ENCODE results near the gene NPFF. TPM values are rescaled to one million over a fixed set of nuclear protein-coding genes. Genes with fewer than 3 reads are reported as not detected.

The NPFF gene
- total RNA-seq, 2 donors from 2014 or later, result 9.1 TPM; not detected in 1

DNA sequence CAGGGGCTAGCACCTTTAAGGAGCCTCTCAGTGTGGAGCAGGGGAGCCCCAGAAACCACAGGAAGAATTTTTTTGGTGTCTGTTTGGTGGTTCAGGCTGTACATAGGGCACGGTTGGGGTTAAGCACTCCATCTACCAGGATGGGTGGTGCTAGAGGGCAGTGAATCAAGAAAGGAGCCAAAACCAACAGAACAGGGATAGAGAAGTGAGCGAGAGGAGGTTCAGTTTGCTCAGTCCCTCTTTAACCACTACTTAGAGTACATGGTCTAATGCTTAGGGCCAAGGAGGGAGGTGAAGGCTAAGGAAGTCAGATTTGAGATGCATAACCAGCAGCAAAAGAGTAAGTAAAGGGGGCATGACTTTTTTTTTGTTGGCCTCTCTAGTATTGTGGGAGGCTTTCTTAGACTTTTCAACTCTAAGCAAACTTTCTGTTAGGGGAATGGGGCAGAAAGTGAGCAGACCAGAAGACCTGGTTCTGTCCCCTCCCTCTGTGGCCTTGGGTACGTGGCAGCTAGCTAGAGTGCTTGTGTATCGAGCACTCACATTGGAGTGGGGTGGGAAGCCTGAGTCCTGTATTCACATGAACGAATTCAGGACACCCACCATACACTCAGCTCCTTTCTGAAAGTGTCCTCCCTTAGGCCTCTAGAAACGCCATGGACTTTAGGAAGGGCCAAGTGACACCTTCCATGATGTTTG is 6.6 kb upstream of the NPFF start:
- Histone ChIP-seq H3K27me3 (replicated peaks; ENCODE audit: insufficient read depth) (no peaks in the 10 kb centered on the region), H3K4me3 (no peak overlapping the region), H3K36me3 (peaks cover 67% of the 10 kb centered on the region), H3K4me1 (ENCODE audit: control insufficient read depth in 1 of 2, low read depth in 2 of 2) (peaks cover 0 to 8% of the 10 kb centered on the region in 2 donors), H3K9me3 (no peaks in the 10 kb centered on the region), H3K27ac (peak overlapping the region in 1 of 2 donors; percentile 15)
- no peak for ATAC-seq (ENCODE audit: insufficient number of reproducible peaks, low FRiP score, low read depth)
- no peak for DNase-seq (ENCODE audit: low spot score)
- TF ChIP-seq, protein P1, sequence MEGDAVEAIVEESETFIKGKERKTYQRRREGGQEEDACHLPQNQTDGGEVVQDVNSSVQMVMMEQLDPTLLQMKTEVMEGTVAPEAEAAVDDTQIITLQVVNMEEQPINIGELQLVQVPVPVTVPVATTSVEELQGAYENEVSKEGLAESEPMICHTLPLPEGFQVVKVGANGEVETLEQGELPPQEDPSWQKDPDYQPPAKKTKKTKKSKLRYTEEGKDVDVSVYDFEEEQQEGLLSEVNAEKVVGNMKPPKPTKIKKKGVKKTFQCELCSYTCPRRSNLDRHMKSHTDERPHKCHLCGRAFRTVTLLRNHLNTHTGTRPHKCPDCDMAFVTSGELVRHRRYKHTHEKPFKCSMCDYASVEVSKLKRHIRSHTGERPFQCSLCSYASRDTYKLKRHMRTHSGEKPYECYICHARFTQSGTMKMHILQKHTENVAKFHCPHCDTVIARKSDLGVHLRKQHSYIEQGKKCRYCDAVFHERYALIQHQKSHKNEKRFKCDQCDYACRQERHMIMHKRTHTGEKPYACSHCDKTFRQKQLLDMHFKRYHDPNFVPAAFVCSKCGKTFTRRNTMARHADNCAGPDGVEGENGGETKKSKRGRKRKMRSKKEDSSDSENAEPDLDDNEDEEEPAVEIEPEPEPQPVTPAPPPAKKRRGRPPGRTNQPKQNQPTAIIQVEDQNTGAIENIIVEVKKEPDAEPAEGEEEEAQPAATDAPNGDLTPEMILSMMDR (IDR thresholded peaks at IDR 0.05), result no peak

DNA sequence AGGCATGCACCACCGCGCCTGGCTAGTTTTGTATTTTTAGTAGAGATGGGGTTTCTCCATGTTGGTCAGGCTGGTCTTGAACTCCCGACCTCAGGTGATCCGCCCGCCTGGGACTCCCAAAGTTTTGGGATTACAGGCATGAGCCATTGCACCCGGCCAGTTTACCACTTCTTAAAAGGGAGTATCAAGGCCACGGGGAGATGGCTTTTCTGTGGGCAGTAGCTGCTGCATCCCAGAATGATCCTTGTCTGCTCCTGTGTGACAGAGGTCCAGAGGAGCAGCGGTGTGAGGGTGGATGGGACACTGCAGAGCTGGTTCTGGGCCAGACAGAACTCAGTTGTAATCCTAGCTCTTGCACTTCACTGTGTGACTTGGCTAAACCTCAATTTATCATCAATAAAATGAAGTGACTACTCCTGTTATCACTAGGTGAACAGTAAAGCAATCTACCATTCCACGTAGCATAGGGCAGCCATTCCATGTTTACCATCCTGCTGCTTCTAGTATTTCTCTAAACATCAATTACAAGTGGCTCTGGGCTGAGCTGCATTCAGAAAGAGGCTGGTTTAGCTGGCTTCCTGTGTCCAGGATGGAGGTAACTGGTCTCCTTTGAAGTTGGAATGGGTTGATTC is 3.0 kb upstream of the NPFF start:
- Histone ChIP-seq H3K4me1 (ENCODE audit: control insufficient read depth in 1 of 2, low read depth in 2 of 2) (peaks cover 14 to 44% of the 10 kb centered on the region in 2 donors), H3K27ac (no peak overlapping the region), H3K36me3 (peaks cover 37% of the 10 kb centered on the region), H3K27me3 (replicated peaks; ENCODE audit: insufficient read depth) (no peaks in the 10 kb centered on the region), H3K4me3 (no peak overlapping the region), H3K9me3 (no peaks in the 10 kb centered on the region)
- ATAC-seq (ENCODE audit: insufficient number of reproducible peaks, low FRiP score, low read depth) (no peak), DNase-seq (ENCODE audit: low spot score) (no peak)
- TF ChIP-seq, protein P1 (IDR thresholded peaks at IDR 0.05), result no peak

DNA sequence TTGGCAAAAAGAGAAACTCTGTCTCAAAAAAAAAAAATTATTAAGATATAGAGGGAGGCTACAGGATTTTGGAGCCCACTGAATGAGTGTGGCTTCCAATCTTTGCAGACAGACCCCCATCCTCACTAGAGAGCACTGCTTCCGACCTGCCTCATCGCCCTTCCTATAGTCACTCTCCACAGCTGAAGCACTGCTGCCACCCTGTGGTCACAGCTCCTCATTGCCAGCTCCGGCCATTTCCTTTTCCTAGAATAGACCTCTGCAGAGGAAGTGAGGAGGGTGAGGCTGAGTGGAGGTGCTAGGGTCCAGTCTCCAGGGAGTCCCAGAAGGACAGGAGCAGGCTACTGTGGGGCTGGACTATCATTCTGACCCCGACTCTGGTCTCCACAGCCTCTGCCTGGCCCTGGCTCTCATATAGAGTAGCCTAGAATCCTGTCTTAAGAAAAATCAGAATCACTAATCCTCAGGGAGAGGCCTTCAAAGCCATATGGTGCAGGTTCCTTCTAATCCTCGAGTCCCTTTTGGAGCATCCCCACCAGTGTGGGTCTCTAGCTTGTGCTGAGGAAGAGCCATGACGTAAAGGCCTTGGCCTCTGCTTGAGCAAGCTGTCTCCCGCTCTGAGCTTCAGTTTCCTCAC is 1.4 kb upstream of the NPFF start:
- Histone ChIP-seq H3K36me3 (peaks cover 25% of the 10 kb centered on the region), H3K27me3 (replicated peaks; ENCODE audit: insufficient read depth) (no peaks in the 10 kb centered on the region), H3K4me3 (peak overlapping the region; percentile 15), H3K9me3 (no peaks in the 10 kb centered on the region), H3K4me1 (ENCODE audit: control insufficient read depth in 1 of 2, low read depth in 2 of 2) (peaks cover 14 to 53% of the 10 kb centered on the region in 2 donors), H3K27ac (peak overlapping the region; percentile 31 to 55)
- TF ChIP-seq, protein P1 (IDR thresholded peaks at IDR 0.05), result peak; percentile 90
- ATAC-seq (ENCODE audit: insufficient number of reproducible peaks, low FRiP score, low read depth) (peak; percentile 26), DNase-seq (ENCODE audit: low spot score) (peak; percentile 50)

DNA sequence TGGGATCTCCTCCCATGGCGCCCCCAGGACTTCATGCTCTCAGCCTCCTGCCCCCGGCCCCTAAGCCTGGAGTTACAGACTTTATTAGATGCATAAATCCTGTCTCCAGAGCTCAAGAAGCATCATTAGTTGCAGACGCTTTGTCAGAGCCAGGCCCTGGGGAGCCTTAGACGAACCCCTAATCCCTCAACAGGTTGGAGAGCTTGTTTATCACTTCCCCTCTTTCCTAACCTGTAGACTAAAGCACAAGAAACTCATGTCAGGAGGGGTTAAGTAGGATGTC is 260 bp upstream of the NPFF start:
- H3K27me3 ChIP-seq (replicated peaks; ENCODE audit: insufficient read depth), result no peaks in the 10 kb centered on the region
- H3K9me3 ChIP-seq, result no peaks in the 10 kb centered on the region
- no peak for DNase-seq (ENCODE audit: low spot score)
- TF ChIP-seq, protein P1 (IDR thresholded peaks at IDR 0.05), result no peak
- peaks cover 18% of the 10 kb centered on the region for H3K36me3 ChIP-seq
- H3K4me3 ChIP-seq, result no peak overlapping the region
- peaks cover 21 to 63% of the 10 kb centered on the region in 2 donors for H3K4me1 ChIP-seq (ENCODE audit: control insufficient read depth in 1 of 2, low read depth in 2 of 2)
- H3K27ac ChIP-seq, result peak overlapping the region; percentile 20 to 99
- no peak for ATAC-seq (ENCODE audit: insufficient number of reproducible peaks, low FRiP score, low read depth)

DNA sequence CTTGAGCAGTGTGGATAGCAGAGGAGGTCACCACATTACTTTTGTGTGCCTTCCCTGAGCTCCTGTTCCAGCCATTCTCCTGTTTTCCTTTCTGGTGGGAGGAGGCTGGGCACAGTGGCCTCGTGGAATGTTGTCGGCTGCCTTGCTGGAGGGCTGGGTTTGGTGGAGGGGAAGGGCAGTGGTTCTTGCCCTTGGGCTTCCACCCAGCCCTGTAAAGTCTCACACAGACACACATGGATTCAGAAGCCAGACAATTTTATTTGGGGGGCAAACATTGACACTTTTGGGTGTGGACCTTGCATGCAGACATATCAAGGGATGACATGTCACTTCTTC is 866 bp downstream of the NPFF start:
- DNase-seq (ENCODE audit: low spot score) (no peak), ATAC-seq (ENCODE audit: insufficient number of reproducible peaks, low FRiP score, low read depth) (no peak)
- H3K9me3 ChIP-seq, result no peaks in the 10 kb centered on the region
- H3K27me3 ChIP-seq (replicated peaks; ENCODE audit: insufficient read depth), result no peaks in the 10 kb centered on the region
- peaks cover 31 to 74% of the 10 kb centered on the region in 2 donors for H3K4me1 ChIP-seq (ENCODE audit: control insufficient read depth in 1 of 2, low read depth in 2 of 2)
- peak overlapping the region; percentile 70 to 99 for H3K27ac ChIP-seq
- H3K36me3 ChIP-seq, result peaks cover 6% of the 10 kb centered on the region
- TF ChIP-seq, protein P1 (IDR thresholded peaks at IDR 0.05), result no peak
- no peak overlapping the region for H3K4me3 ChIP-seq
